ENCODE results near the gene GNA12. TPM values are rescaled to one million over a fixed set of nuclear protein-coding genes. Genes with fewer than 3 reads are reported as not detected.

The GNA12 gene
- total and polyA plus RNA-seq, 9 of the 15 experiments (the other 6 are each of a cell fraction or from before 2014, with no cell fraction given): 0.65 to 32.7 (median 9.6) TPM

GRCh38 chr7:2844153-2845033, at the start of gene GNA12 (continued):
- no peak for TF ChIP-seq ETS2 (tag; IDR thresholded peaks at IDR 0.05; ENCODE audit: borderline replicate concordance, poor library complexity, severe bottlenecking)
- TF ChIP-seq ESRRB (CRISPR knock-in tag; IDR thresholded peaks at IDR 0.05; ENCODE audit: borderline replicate concordance): no peak
- no peak for TF ChIP-seq ESRRA (IDR thresholded peaks at IDR 0.05; ENCODE audit: borderline replicate concordance, low read depth)
- no peak for TF ChIP-seq HEY1 (CRISPR knock-in tag; IDR thresholded peaks at IDR 0.05; ENCODE audit: borderline replicate concordance)
- 0 out of 2 replicates have a peak, but pooled peaks have one; percentile 39 for TF ChIP-seq ZNF583 (CRISPR knock-in tag; IDR thresholded peaks at IDR 0.05)
- TF ChIP-seq ZBTB8A (IDR thresholded peaks at IDR 0.05; ENCODE audit: partially characterized antibody): no peak
- no peak for TF ChIP-seq GTF2E2 (tag; IDR thresholded peaks at IDR 0.05)
- no peak for TF ChIP-seq HDAC3 (IDR thresholded peaks at IDR 0.05; ENCODE audit: borderline replicate concordance, partially characterized antibody)
- no peak for TF ChIP-seq ZNF354B (CRISPR knock-in tag; IDR thresholded peaks at IDR 0.05)
- TF ChIP-seq, protein P1, sequence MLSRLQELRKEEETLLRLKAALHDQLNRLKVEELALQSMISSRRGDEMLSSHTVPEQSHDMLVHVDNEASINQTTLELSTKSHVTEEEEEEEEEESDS (CRISPR knock-in tag; IDR thresholded peaks at IDR 0.05): no peak
- TF ChIP-seq ZNF444 (CRISPR knock-in tag; IDR thresholded peaks at IDR 0.05): no peak
- TF ChIP-seq CREB5 (CRISPR knock-in tag; IDR thresholded peaks at IDR 0.05): no peak
- TF ChIP-seq ELF1 (tag; IDR thresholded peaks at IDR 0.05): no peak
- TF ChIP-seq CHCHD3 (CRISPR knock-in tag; IDR thresholded peaks at IDR 0.05): no peak
- TF ChIP-seq HDAC6 (IDR thresholded peaks at IDR 0.05; ENCODE audit: low read depth, low read length): no peak
- TF ChIP-seq ZEB2 (IDR thresholded peaks at IDR 0.05): no peak
- no peak for TF ChIP-seq POLR2H (tag; IDR thresholded peaks at IDR 0.05; ENCODE audit: low read depth)
- TF ChIP-seq, protein P2, sequence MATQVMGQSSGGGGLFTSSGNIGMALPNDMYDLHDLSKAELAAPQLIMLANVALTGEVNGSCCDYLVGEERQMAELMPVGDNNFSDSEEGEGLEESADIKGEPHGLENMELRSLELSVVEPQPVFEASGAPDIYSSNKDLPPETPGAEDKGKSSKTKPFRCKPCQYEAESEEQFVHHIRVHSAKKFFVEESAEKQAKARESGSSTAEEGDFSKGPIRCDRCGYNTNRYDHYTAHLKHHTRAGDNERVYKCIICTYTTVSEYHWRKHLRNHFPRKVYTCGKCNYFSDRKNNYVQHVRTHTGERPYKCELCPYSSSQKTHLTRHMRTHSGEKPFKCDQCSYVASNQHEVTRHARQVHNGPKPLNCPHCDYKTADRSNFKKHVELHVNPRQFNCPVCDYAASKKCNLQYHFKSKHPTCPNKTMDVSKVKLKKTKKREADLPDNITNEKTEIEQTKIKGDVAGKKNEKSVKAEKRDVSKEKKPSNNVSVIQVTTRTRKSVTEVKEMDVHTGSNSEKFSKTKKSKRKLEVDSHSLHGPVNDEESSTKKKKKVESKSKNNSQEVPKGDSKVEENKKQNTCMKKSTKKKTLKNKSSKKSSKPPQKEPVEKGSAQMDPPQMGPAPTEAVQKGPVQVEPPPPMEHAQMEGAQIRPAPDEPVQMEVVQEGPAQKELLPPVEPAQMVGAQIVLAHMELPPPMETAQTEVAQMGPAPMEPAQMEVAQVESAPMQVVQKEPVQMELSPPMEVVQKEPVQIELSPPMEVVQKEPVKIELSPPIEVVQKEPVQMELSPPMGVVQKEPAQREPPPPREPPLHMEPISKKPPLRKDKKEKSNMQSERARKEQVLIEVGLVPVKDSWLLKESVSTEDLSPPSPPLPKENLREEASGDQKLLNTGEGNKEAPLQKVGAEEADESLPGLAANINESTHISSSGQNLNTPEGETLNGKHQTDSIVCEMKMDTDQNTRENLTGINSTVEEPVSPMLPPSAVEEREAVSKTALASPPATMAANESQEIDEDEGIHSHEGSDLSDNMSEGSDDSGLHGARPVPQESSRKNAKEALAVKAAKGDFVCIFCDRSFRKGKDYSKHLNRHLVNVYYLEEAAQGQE (IDR thresholded peaks at IDR 0.05; ENCODE audit: borderline replicate concordance): no peak
- TF ChIP-seq, protein P2 (CRISPR knock-in tag; IDR thresholded peaks at IDR 0.05; ENCODE audit: low read depth): no peak
- TF ChIP-seq PTBP1 (IDR thresholded peaks at IDR 0.05; ENCODE audit: low read depth, low read length): no peak

Data from K562 (cell line).